Lower leg skin (tissue), 3 donors: Measurements from ENCODE around the gene CRISPLD2.
"Not testable (repeated sequence)": the region's sequence is repeated elsewhere in the genome, so short reads cannot be mapped to it uniquely, and the experiment has no call there.

Experiments
- POLR2A ChIP-seq, 2 donors: fragments of 450-650 bp; IDR thresholded peaks; one replicate each; pipeline ENCODE4 v1.6.1; 2016 to 2017; ENCODE audit warnings: antibody characterized with exemption in 2 of 2, mild to moderate bottlenecking in 1 of 2, moderate library complexity in 1 of 2
- TF ChIP-seq, protein P1 (sequence below), 3 donors: fragments of 450-650 bp; IDR thresholded peaks; one replicate each; pipeline ENCODE4 v1.5.1; 2016; ENCODE audit warnings: antibody characterized with exemption in 3 of 3, mild to moderate bottlenecking in 3 of 3, moderate library complexity in 2 of 3

DNA sequence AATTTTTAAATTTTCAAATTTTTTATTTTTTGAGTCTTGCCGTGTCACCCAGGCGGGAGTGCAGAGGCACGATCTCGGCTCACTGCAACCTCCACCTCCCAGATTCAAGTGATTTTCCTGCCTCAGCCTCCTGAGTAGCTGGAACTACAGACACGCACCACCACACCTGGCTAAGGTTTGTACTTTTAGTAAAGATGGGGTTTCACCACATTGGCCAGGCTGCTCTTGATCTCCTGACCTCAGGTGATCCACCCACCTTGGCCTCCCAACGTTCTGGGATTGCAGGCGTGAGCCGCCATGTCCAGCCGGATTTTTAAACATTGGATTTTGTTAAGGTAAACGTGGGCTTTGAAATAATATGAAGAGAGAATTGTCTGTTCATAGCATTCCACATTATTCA is 11.9 kb downstream of the CRISPLD2 start:
- TF ChIP-seq, protein P1, sequence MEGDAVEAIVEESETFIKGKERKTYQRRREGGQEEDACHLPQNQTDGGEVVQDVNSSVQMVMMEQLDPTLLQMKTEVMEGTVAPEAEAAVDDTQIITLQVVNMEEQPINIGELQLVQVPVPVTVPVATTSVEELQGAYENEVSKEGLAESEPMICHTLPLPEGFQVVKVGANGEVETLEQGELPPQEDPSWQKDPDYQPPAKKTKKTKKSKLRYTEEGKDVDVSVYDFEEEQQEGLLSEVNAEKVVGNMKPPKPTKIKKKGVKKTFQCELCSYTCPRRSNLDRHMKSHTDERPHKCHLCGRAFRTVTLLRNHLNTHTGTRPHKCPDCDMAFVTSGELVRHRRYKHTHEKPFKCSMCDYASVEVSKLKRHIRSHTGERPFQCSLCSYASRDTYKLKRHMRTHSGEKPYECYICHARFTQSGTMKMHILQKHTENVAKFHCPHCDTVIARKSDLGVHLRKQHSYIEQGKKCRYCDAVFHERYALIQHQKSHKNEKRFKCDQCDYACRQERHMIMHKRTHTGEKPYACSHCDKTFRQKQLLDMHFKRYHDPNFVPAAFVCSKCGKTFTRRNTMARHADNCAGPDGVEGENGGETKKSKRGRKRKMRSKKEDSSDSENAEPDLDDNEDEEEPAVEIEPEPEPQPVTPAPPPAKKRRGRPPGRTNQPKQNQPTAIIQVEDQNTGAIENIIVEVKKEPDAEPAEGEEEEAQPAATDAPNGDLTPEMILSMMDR (IDR thresholded peaks at IDR 0.05) = not testable (repeated sequence)
- TF ChIP-seq POLR2A (IDR thresholded peaks at IDR 0.05) = not testable (repeated sequence)
